ENCODE data around the gene SPARC. TPM values are rescaled to one million over a fixed set of nuclear protein-coding genes. Genes with fewer than 3 reads are reported as not detected.
A peak's percentile ranks its signal among the peaks of the same experiment; 100 is the strongest.
"Not testable (repeated sequence)": the region's sequence is repeated elsewhere in the genome, so short reads cannot be mapped to it uniquely, and the experiment has no call there.

Gene SPARC
- 1,314 TPM for total RNA-seq

- Histone ChIP-seq H3K4me3 (ENCODE audit: low read length in 3 of 3) (peak within 1 kb of the TSS; percentile 89 to 94 (median 90)), H3K9me3 (ENCODE audit: control insufficient read depth in 3 of 3, low read length in 3 of 3) (no peaks in the 10 kb centered on the region), H3K4me1 (ENCODE audit: control insufficient read depth in 3 of 3, insufficient read depth in 3 of 3, low read length in 3 of 3) (peaks cover 44 to 52% (median 48%) of the 10 kb centered on the region in 3 donors), H3K9ac (ENCODE audit: low read depth in 1 of 3, low read length in 3 of 3) (peak within 1 kb of the TSS; percentile 83 to 91 (median 91)), H3K36me3 (ENCODE audit: control insufficient read depth in 3 of 3, insufficient read depth in 3 of 3, low read length in 3 of 3) (no peaks in the 10 kb centered on the region), H3K27me3 (ENCODE audit: control insufficient read depth in 3 of 3, insufficient read depth in 3 of 3, low read length in 3 of 3) (no peaks in the 10 kb centered on the region), H3K27ac (ENCODE audit: low read depth, low read length) (peak within 1 kb of the TSS; percentile 95)
Observed at GRCh38 chr5:151686674-151687407, at the start of gene SPARC. SPARC (minus strand) TSS chr5:151686915; CDS start chr5:151676188, 10,727 bp downstream.

GRCh38 chr5:151735646-151736045 lies 48.9 kb upstream of the SPARC start:
- Histone ChIP-seq H3K4me1 (ENCODE audit: control insufficient read depth in 3 of 3, insufficient read depth in 3 of 3, low read length in 3 of 3) (peaks cover 14 to 19% (median 19%) of the 10 kb centered on the region in 3 donors), H3K9ac (ENCODE audit: low read depth in 1 of 3, low read length in 3 of 3) (no peak overlapping the region), H3K27ac (ENCODE audit: low read depth, low read length) (no peak overlapping the region), H3K4me3 (ENCODE audit: low read length in 3 of 3) (no peak overlapping the region), H3K9me3 (ENCODE audit: control insufficient read depth in 3 of 3, low read length in 3 of 3) (no peaks in the 10 kb centered on the region), H3K27me3 (ENCODE audit: control insufficient read depth in 3 of 3, insufficient read depth in 3 of 3, low read length in 3 of 3) (no peaks in the 10 kb centered on the region), H3K36me3 (ENCODE audit: control insufficient read depth in 3 of 3, insufficient read depth in 3 of 3, low read length in 3 of 3) (peaks cover 0 to 2% (median 0%) of the 10 kb centered on the region in 3 donors)

- Histone ChIP-seq H3K4me1 (ENCODE audit: control insufficient read depth in 3 of 3, insufficient read depth in 3 of 3, low read length in 3 of 3) (peaks cover 0 to 6% (median 5%) of the 10 kb centered on the region in 3 donors), H3K9ac (ENCODE audit: low read depth in 1 of 3, low read length in 3 of 3) (no peak overlapping the region), H3K27ac (ENCODE audit: low read depth, low read length) (no peak overlapping the region), H3K4me3 (ENCODE audit: low read length in 3 of 3) (no peak overlapping the region), H3K36me3 (ENCODE audit: control insufficient read depth in 3 of 3, insufficient read depth in 3 of 3, low read length in 3 of 3) (peaks cover 0 to 2% (median 0%) of the 10 kb centered on the region in 3 donors), H3K9me3 (ENCODE audit: control insufficient read depth in 3 of 3, low read length in 3 of 3) (no peaks in the 10 kb centered on the region), H3K27me3 (ENCODE audit: control insufficient read depth in 3 of 3, insufficient read depth in 3 of 3, low read length in 3 of 3) (no peaks in the 10 kb centered on the region)
Observed at GRCh38 chr5:151734064-151734408, 47.3 kb upstream of the SPARC start.

GRCh38 chr5:151733358-151734063 lies 46.8 kb upstream of the SPARC start:
- Histone ChIP-seq H3K9ac (ENCODE audit: low read depth in 1 of 3, low read length in 3 of 3) (no peak overlapping the region), H3K27me3 (ENCODE audit: control insufficient read depth in 3 of 3, insufficient read depth in 3 of 3, low read length in 3 of 3) (no peaks in the 10 kb centered on the region), H3K9me3 (ENCODE audit: control insufficient read depth in 3 of 3, low read length in 3 of 3) (no peaks in the 10 kb centered on the region), H3K4me3 (ENCODE audit: low read length in 3 of 3) (no peak overlapping the region), H3K36me3 (ENCODE audit: control insufficient read depth in 3 of 3, insufficient read depth in 3 of 3, low read length in 3 of 3) (peaks cover 0 to 2% (median 0%) of the 10 kb centered on the region in 3 donors), H3K27ac (ENCODE audit: low read depth, low read length) (no peak overlapping the region), H3K4me1 (ENCODE audit: control insufficient read depth in 3 of 3, insufficient read depth in 3 of 3, low read length in 3 of 3) (peaks cover 0 to 6% (median 5%) of the 10 kb centered on the region in 3 donors)

- Histone ChIP-seq H3K36me3 (ENCODE audit: control insufficient read depth in 3 of 3, insufficient read depth in 3 of 3, low read length in 3 of 3) (no peaks in the 10 kb centered on the region), H3K4me3 (ENCODE audit: low read length in 3 of 3) (no peak overlapping the region)
Observed at GRCh38 chr5:151730381-151730780, 43.7 kb upstream of the SPARC start.

GRCh38 chr5:151729597-151729996 lies 42.9 kb upstream of the SPARC start:
- not testable (repeated sequence) for H3K9me3 ChIP-seq (ENCODE audit: control insufficient read depth in 3 of 3, low read length in 3 of 3); H3K36me3 ChIP-seq (ENCODE audit: control insufficient read depth in 3 of 3, insufficient read depth in 3 of 3, low read length in 3 of 3); H3K9ac ChIP-seq (ENCODE audit: low read depth in 1 of 3, low read length in 3 of 3); H3K4me1 ChIP-seq (ENCODE audit: control insufficient read depth in 3 of 3, insufficient read depth in 3 of 3, low read length in 3 of 3); H3K27ac ChIP-seq (ENCODE audit: low read depth, low read length); H3K27me3 ChIP-seq (ENCODE audit: control insufficient read depth in 3 of 3, insufficient read depth in 3 of 3, low read length in 3 of 3); H3K4me3 ChIP-seq (ENCODE audit: low read length in 3 of 3)

More at GRCh38 chr5:151730381-151730780, 43.7 kb upstream of the SPARC start:
- Histone ChIP-seq H3K27me3 (ENCODE audit: control insufficient read depth in 3 of 3, insufficient read depth in 3 of 3, low read length in 3 of 3) (no peaks in the 10 kb centered on the region), H3K9ac (ENCODE audit: low read depth in 1 of 3, low read length in 3 of 3) (no peak overlapping the region), H3K27ac (ENCODE audit: low read depth, low read length) (no peak overlapping the region), H3K4me1 (ENCODE audit: control insufficient read depth in 3 of 3, insufficient read depth in 3 of 3, low read length in 3 of 3) (peaks cover 0 to 6% (median 0%) of the 10 kb centered on the region in 3 donors), H3K9me3 (ENCODE audit: control insufficient read depth in 3 of 3, low read length in 3 of 3) (no peaks in the 10 kb centered on the region)

- H3K27me3 ChIP-seq (ENCODE audit: control insufficient read depth in 3 of 3, insufficient read depth in 3 of 3, low read length in 3 of 3), result no peaks in the 10 kb centered on the region
- no peak overlapping the region for H3K27ac ChIP-seq (ENCODE audit: low read depth, low read length)
- no peaks in the 10 kb centered on the region for H3K9me3 ChIP-seq (ENCODE audit: control insufficient read depth in 3 of 3, low read length in 3 of 3)
- no peaks in the 10 kb centered on the region for H3K4me1 ChIP-seq (ENCODE audit: control insufficient read depth in 3 of 3, insufficient read depth in 3 of 3, low read length in 3 of 3)
- H3K4me3 ChIP-seq (ENCODE audit: low read length in 3 of 3), result no peak overlapping the region
- no peak overlapping the region for H3K9ac ChIP-seq (ENCODE audit: low read depth in 1 of 3, low read length in 3 of 3)
- H3K36me3 ChIP-seq (ENCODE audit: control insufficient read depth in 3 of 3, insufficient read depth in 3 of 3, low read length in 3 of 3), result no peaks in the 10 kb centered on the region
Observed at GRCh38 chr5:151724360-151724759, 37.6 kb upstream of the SPARC start.

- H3K4me1 ChIP-seq (ENCODE audit: control insufficient read depth in 3 of 3, insufficient read depth in 3 of 3, low read length in 3 of 3), result peaks cover 4 to 9% (median 7%) of the 10 kb centered on the region in 3 donors
- H3K4me3 ChIP-seq (ENCODE audit: low read length in 3 of 3), result no peak overlapping the region
- no peaks in the 10 kb centered on the region for H3K36me3 ChIP-seq (ENCODE audit: control insufficient read depth in 3 of 3, insufficient read depth in 3 of 3, low read length in 3 of 3)
- H3K27ac ChIP-seq (ENCODE audit: low read depth, low read length), result no peak overlapping the region
- no peak overlapping the region for H3K9ac ChIP-seq (ENCODE audit: low read depth in 1 of 3, low read length in 3 of 3)
- H3K9me3 ChIP-seq (ENCODE audit: control insufficient read depth in 3 of 3, low read length in 3 of 3), result no peaks in the 10 kb centered on the region
- no peaks in the 10 kb centered on the region for H3K27me3 ChIP-seq (ENCODE audit: control insufficient read depth in 3 of 3, insufficient read depth in 3 of 3, low read length in 3 of 3)
Observed at GRCh38 chr5:151722546-151722945, 35.8 kb upstream of the SPARC start.

- Histone ChIP-seq H3K9ac (ENCODE audit: low read depth in 1 of 3, low read length in 3 of 3) (no peak overlapping the region), H3K9me3 (ENCODE audit: control insufficient read depth in 3 of 3, low read length in 3 of 3) (no peaks in the 10 kb centered on the region), H3K27me3 (ENCODE audit: control insufficient read depth in 3 of 3, insufficient read depth in 3 of 3, low read length in 3 of 3) (no peaks in the 10 kb centered on the region), H3K4me3 (ENCODE audit: low read length in 3 of 3) (no peak overlapping the region), H3K4me1 (ENCODE audit: control insufficient read depth in 3 of 3, insufficient read depth in 3 of 3, low read length in 3 of 3) (peaks cover 4 to 10% (median 9%) of the 10 kb centered on the region in 3 donors), H3K36me3 (ENCODE audit: control insufficient read depth in 3 of 3, insufficient read depth in 3 of 3, low read length in 3 of 3) (no peaks in the 10 kb centered on the region), H3K27ac (ENCODE audit: low read depth, low read length) (no peak overlapping the region)
Observed at GRCh38 chr5:151721812-151722391, 35.2 kb upstream of the SPARC start.
